HG03025 (cell line): ENCODE measurements around the gene ZDHHC11B.

Experiments used
- ATAC-seq: cut with Tn5 transposase; IDR thresholded peaks from one replicate; pipeline ENCODE4 v1.9.1; 2021; ENCODE audit warnings: mild to moderate bottlenecking, moderate library complexity; ENCODE audit not compliant: unreplicated experiment, low FRiP score

Gene ZDHHC11B

GRCh38 chr5:663436-664342 lies 120.8 kb downstream of the ZDHHC11B start:
- no peak for ATAC-seq

- ATAC-seq: no peak
Observed at GRCh38 chr5:662751-663435, 121.6 kb downstream of the ZDHHC11B start.

GRCh38 chr5:661891-662750 lies 122.4 kb downstream of the ZDHHC11B start:
- no peak for ATAC-seq

GRCh38 chr5:660491-661030 lies 124.0 kb downstream of the ZDHHC11B start:
- ATAC-seq: no peak
